ENCODE data around the gene RPL7L1. TPM values are rescaled to one million over a fixed set of nuclear protein-coding genes. Genes with fewer than 3 reads are reported as not detected.

RPL7L1 gene
- total RNA-seq, 1 experiment from 2014 or later: 84.1 TPM

DNA sequence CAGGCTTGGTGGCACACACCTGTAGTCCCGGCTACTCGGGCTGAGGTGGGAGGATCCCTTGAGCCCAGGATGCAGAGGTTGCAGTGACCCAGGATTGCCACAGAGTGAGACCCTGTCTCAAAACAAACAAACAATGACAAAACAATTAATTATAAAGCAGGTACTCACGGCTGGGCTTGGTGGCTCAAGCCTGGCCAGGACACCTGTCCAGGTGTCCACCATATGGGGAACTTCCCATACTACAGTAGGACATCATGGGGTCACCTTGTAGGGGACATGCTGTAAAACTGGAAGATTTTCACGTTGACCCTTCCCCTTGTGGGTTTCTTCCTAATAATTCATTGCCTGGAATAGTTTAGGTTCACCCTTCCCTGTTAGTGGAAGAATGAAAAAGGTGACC is 30.7 kb upstream of the RPL7L1 start:
- POLR2A ChIA-PET (ENCODE audit: unreplicated experiment): no interaction called here
- DNase-seq: no peak
- H2AFZ ChIP-seq: no peak overlapping the region
- no TSS peak for BruUV-seq (replicated peaks)
- no peaks in the 10 kb centered on the region for H3K9me3 ChIP-seq (ENCODE audit: insufficient read depth, low read depth)
- no peak overlapping the region for H3K27ac ChIP-seq
- CTCF ChIA-PET: no interaction called here
- TF ChIP-seq EZH2 (IDR thresholded peaks at IDR 0.05; ENCODE audit: low read depth) (no peak), CTCF (conservative IDR thresholded peaks at IDR 0.05) (no peak)
- H3F3A ChIP-seq (ENCODE audit: insufficient read depth, low read depth): peaks cover 4% of the 10 kb centered on the region
- no peak overlapping the region for H3K4me3 ChIP-seq
- no peak overlapping the region for H3K4me2 ChIP-seq
- H3K27me3 ChIP-seq (ENCODE audit: insufficient read depth, low read depth): no peaks in the 10 kb centered on the region
- no peaks in the 10 kb centered on the region for H4K20me1 ChIP-seq (ENCODE audit: insufficient read depth)
- intact Hi-C loops (cut with micrococcal nuclease; ENCODE audit: unreplicated experiment): no loop called here
- H3K9me2 ChIP-seq (ENCODE audit: insufficient read depth): no peaks in the 10 kb centered on the region
- no peaks in the 10 kb centered on the region for H3K4me1 ChIP-seq (replicated peaks; ENCODE audit: insufficient read depth)
- H3K36me3 ChIP-seq (ENCODE audit: low read depth): no peaks in the 10 kb centered on the region
- H3K79me2 ChIP-seq (ENCODE audit: low read depth): no peaks in the 10 kb centered on the region

GRCh38 chr6:42851599-42851998 is 27.8 kb upstream of the RPL7L1 start:
- no peaks in the 10 kb centered on the region for H3K9me2 ChIP-seq (ENCODE audit: insufficient read depth)
- ChIA-PET POLR2A (ENCODE audit: unreplicated experiment) (no interaction called here), CTCF (no interaction called here)
- no peak overlapping the region for H3K4me3 ChIP-seq
- no peaks in the 10 kb centered on the region for H3K4me1 ChIP-seq (replicated peaks; ENCODE audit: insufficient read depth)
- no peaks in the 10 kb centered on the region for H3K27me3 ChIP-seq (ENCODE audit: insufficient read depth, low read depth)
- TF ChIP-seq CTCF (conservative IDR thresholded peaks at IDR 0.05): no peak
- TF ChIP-seq EZH2 (IDR thresholded peaks at IDR 0.05; ENCODE audit: low read depth): no peak
- intact Hi-C loops (cut with micrococcal nuclease; ENCODE audit: unreplicated experiment): no loop called here
- DNase-seq: no peak
- no peaks in the 10 kb centered on the region; the same call in none of the 2 replicates for H3F3A ChIP-seq (ENCODE audit: insufficient read depth, low read depth)
- H3K36me3 ChIP-seq (ENCODE audit: low read depth): peaks cover 2% of the 10 kb centered on the region; the same call in 1 of the 2 replicates
- H4K20me1 ChIP-seq (ENCODE audit: insufficient read depth): no peaks in the 10 kb centered on the region
- H3K79me2 ChIP-seq (ENCODE audit: low read depth): no peaks in the 10 kb centered on the region
- no peak overlapping the region for H3K27ac ChIP-seq
- H3K4me2 ChIP-seq: no peak overlapping the region
- H3K9me3 ChIP-seq (ENCODE audit: insufficient read depth, low read depth): no peaks in the 10 kb centered on the region
- no peak overlapping the region for H2AFZ ChIP-seq
- BruUV-seq (replicated peaks): no TSS peak

GRCh38 chr6:42860036-42860435 is 19.4 kb upstream of the RPL7L1 start:
- no peak overlapping the region for H3K4me2 ChIP-seq
- peaks cover 3% of the 10 kb centered on the region; the same call in 1 of the 2 replicates for H3K36me3 ChIP-seq (ENCODE audit: low read depth)
- no peaks in the 10 kb centered on the region for H3K4me1 ChIP-seq (replicated peaks; ENCODE audit: insufficient read depth)
- no peak overlapping the region for H3K4me3 ChIP-seq
- no peaks in the 10 kb centered on the region for H3K27me3 ChIP-seq (ENCODE audit: insufficient read depth, low read depth)
- H3K9me3 ChIP-seq (ENCODE audit: insufficient read depth, low read depth): no peaks in the 10 kb centered on the region
- TF ChIP-seq EZH2 (IDR thresholded peaks at IDR 0.05; ENCODE audit: low read depth) (no peak), CTCF (conservative IDR thresholded peaks at IDR 0.05) (no peak)
- DNase-seq: no peak
- H3K79me2 ChIP-seq (ENCODE audit: low read depth): no peaks in the 10 kb centered on the region
- POLR2A ChIA-PET (ENCODE audit: unreplicated experiment): interaction anchor here (0.7 kb wide), 1 partner anchor 115 kb away, joined by 11 read pairs; no protein-coding TSS in a partner anchor
- no peaks in the 10 kb centered on the region for H4K20me1 ChIP-seq (ENCODE audit: insufficient read depth)
- no peak overlapping the region for H2AFZ ChIP-seq
- CTCF ChIA-PET: no interaction called here
- intact Hi-C loops (cut with micrococcal nuclease; ENCODE audit: unreplicated experiment): no loop called here
- H3F3A ChIP-seq (ENCODE audit: insufficient read depth, low read depth): no peaks in the 10 kb centered on the region
- no TSS peak for BruUV-seq (replicated peaks)
- H3K27ac ChIP-seq: no peak overlapping the region
- no peaks in the 10 kb centered on the region for H3K9me2 ChIP-seq (ENCODE audit: insufficient read depth)

Measured in PC-9 (cell line).